CD4-positive, alpha-beta T cell treated with Interleukin-4 for 1 hour (primary cell): ENCODE data around the gene KLHDC2.
"Not testable (repeated sequence)": the region's sequence is repeated elsewhere in the genome, so short reads cannot be mapped to it uniquely, and the experiment has no call there.

Experiments
- DNase-seq, 2 donors: peaks; one replicate each; pipeline ENCODE4 v3.0.0-alpha.2; 2020 to 2022

KLHDC2 gene, protein sequence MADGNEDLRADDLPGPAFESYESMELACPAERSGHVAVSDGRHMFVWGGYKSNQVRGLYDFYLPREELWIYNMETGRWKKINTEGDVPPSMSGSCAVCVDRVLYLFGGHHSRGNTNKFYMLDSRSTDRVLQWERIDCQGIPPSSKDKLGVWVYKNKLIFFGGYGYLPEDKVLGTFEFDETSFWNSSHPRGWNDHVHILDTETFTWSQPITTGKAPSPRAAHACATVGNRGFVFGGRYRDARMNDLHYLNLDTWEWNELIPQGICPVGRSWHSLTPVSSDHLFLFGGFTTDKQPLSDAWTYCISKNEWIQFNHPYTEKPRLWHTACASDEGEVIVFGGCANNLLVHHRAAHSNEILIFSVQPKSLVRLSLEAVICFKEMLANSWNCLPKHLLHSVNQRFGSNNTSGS

GRCh38 chr14:49767571-49768300 lies at the start of gene KLHDC2:
TSS of gene KLHDC2 (plus strand) at chr14:49768153. CDS start at chr14:49768469, 316 bp downstream.
- DNase-seq, result peak; percentile 91 to 92

- DNase-seq, result no peak
Measured at GRCh38 chr14:49720744-49721143, 47.2 kb upstream of the KLHDC2 start.

DNA sequence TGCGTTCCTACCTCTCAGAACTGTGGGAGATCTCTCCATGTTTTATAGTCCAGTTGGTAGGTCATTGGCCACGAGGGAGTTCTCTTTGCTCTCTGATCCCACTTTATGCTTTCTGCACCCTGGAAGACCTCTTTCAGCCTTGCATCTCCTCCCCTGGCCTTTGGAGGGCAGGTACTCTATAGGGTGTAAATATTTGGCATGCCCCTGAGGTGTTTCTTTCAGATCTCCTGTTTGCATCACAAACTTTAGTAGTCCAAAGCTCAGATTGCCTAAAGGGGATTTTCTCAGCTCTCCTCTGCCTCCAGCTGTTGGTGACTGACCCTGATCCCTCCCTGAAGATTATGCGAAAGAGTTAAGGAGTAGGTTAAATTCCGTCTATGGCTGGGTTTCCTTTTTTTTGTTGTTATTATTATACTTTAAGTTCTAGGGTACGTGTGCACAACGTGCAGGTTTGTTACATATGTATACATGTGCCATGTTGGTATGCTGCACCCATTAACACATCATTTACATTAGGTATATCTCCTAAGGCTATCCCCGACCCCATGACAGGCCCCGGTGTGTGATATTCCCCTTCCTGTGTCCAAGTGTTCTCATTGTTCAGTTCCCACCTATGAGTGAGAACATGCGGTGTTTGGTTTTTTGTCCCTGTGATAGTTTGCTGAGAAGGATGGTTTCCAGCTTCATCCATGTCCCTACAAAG lies 46.1 kb upstream of the KLHDC2 start:
- not testable (repeated sequence) for DNase-seq

- no peak for DNase-seq
Measured at GRCh38 chr14:49727171-49727570, 40.8 kb upstream of the KLHDC2 start.

DNA sequence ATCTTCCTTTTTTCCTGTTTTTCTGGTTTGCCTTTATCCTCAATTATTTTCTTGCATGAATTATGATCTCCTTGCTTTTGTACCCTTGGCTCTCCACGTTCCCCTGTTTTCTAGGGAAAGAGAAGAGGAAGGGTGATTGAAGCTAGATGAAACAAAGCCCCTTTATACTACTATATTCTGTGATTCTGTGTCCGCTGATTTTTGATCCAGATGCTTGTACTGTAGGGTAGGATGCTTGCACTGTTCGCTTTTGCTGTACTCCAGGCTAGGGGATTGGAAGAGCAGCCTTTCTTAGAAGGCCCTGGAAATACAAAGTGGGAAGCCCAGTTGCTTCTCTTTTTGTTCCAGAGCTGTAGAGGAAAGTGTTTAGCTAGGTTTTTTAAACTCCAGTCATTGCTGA lies 35.1 kb upstream of the KLHDC2 start:
- DNase-seq, result no peak

- DNase-seq, result no peak
Measured at GRCh38 chr14:49733836-49734235, 34.1 kb upstream of the KLHDC2 start.

DNA sequence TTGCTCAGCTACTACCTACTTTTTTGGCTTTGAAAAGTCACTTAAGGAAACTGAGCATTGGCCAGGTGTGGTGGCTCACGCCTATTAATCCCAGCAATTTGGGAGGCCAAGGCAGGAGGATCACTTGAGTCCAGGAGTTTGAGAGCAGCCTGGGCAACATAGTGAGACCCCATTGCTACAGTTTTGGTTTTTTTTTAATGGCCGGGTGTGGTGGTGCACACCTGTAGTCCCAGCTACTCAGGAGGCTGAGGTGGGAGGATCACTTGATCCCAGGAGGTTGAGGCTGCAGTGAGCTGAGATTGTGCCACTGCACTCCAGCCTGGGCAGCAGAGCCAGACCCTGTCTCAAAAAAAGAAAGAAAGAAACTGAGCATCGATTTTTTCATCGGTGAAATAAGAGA lies 32.3 kb upstream of the KLHDC2 start:
- DNase-seq, result not testable (repeated sequence)

GRCh38 chr14:49745191-49745590 lies 22.8 kb upstream of the KLHDC2 start:
- no peak for DNase-seq

- not testable (repeated sequence) for DNase-seq
Measured at GRCh38 chr14:49746476-49746875, 21.5 kb upstream of the KLHDC2 start.

GRCh38 chr14:49754570-49755097 lies 13.3 kb upstream of the KLHDC2 start:
- DNase-seq, result no peak

GRCh38 chr14:49755378-49755777 lies 12.6 kb upstream of the KLHDC2 start:
- no peak for DNase-seq

GRCh38 chr14:49761839-49762551 lies 6.0 kb upstream of the KLHDC2 start:
- no peak for DNase-seq

DNA sequence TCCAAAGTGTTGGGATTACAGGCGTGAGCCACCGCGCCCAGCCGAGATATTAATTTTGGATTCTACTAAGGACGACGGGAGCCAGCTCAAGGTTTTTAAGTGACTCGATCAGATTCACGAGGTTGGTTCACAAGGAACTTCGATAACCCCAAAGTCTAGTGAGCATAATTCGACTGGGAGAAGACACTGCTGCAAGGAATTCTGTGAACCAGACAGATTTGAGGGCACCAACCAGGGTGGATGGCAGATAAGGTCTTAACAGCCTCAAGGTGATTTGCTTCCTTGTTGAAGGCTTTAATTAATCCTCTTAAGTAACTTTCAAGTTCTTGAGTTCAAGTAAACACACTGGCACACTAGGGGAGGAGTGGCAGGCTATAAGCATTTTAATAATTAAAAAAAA lies 1.1 kb upstream of the KLHDC2 start:
- no peak for DNase-seq

DNA sequence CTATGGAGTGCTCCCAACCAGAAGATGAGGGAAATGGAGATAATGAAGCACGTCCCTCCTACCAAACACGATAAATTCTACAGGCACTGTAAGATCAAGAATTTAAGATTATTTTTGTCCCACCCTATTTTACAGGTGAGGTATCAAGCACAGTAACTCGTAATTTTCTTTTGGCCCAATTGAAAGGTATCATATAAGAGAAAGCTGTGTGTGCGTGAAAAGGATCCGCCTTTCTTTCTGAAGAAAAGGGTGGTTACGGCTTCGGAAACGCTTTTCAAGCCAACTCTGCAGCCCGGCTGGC lies 733 bp upstream of the KLHDC2 start:
- DNase-seq, result no peak

- DNase-seq, result peak; percentile 76 to 84
Measured at GRCh38 chr14:49768301-49769121, 558 bp downstream of the KLHDC2 start.

DNA sequence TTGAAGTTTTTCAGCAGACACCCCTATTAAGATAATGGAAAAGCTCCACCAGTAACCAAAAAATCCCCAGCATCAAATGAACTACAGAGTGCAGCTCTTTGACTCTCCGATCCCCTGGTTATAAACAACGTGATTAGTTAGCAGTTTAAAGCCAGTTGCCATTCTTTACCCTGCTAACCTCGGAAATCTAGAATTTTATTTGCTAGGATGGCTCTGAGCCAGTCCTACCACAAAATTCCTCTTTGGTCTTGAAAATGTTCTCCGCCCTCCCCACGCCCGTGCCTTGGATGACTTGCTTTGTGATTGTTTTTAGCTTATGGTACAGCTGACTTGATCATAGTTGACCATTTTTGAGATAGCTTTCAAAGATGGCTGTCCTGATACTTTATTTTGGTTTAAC lies 1.2 kb downstream of the KLHDC2 start:
- no peak for DNase-seq

GRCh38 chr14:49769581-49770211 lies 1.7 kb downstream of the KLHDC2 start:
- no peak for DNase-seq

DNA sequence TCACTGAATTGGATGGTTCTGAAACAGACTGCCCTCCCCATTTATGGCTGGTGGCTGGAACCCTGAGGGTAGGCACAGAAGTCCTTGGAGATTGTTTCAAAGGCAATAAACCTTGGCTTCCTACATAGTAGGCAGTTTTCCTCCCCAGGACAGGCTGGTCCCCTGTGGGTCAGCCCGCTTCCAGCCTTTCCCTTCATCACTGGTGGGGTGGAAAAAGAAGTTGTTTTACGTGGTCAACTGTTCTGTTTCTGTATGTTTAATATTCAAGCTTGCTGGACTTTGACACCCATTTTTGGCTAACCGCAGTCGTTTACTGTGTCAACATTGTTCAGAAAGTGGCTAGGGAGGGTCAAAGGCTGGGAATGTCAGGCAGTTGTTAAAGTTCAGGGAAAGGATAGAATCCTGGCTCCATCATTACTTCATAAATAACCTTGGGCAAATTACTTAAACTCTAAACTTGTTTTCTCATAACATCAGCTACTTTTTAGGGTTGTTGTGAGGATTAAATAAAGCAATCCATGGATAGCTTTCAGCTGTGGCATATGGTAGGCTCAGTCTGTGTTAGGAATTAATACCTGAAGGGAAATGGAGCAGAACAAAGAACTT lies 2.4 kb downstream of the KLHDC2 start:
- DNase-seq, result no peak

DNA sequence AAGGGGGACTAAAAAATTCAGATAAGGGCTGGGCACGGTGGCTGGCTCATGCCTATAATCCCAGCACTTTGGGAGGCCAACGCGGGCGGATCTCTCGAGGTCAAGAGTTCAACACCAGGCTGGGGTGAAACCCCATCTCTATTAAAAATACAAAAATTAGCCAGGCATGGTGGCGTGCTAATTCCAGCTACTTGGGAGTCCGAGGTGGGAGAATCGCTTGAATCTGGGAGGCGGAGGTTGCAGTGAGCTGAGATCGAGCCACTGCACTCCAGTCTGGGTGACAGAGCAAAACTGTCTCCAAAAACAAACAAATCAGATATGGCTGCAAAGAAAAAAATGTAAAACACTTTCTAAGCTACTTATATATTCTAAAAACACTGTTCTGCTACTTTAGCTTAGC lies 3.7 kb downstream of the KLHDC2 start:
- DNase-seq, result not testable (repeated sequence)

- DNase-seq, result no peak
Measured at GRCh38 chr14:49774106-49774505, 6.2 kb downstream of the KLHDC2 start.

DNA sequence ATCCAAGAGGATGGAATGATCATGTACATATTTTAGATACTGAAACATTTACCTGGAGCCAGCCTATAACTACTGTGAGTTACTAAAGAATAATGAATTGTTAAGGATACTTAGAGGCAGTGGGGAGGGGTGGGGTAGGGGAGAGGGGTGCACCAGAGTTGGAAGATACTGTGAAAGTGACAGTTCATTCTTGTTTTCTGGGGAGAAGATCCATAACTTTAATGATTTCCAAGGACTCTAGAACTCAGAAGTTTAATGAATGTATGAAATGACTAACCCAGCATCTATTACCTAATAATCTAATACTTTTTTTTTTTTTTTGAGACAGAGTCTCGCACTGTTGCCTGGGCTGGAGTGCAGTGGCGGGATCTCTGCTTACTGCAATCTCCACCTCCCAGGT lies 10.5 kb downstream of the KLHDC2 start:
- DNase-seq, result no peak
